Breast epithelium (tissue), 4 donors: Measurements from ENCODE around the gene COL25A1. TPM values are rescaled to one million over a fixed set of nuclear protein-coding genes. Genes with fewer than 3 reads are reported as not detected.
"Not testable (repeated sequence)": the region's sequence is repeated elsewhere in the genome, so short reads cannot be mapped to it uniquely, and the experiment has no call there.

Experiments
- DNase-seq, 2 donors: peaks; one replicate each; pipeline ENCODE4 v3.0.0-alpha.2; 2019; ENCODE audit warnings: low spot score in 2 of 2
- H3K27ac ChIP-seq, 2 donors: fragments of 200-600 bp; sonication (generic) in 1 of 2; one replicate each; pipeline ENCODE4 v1.5.1; 2016 to 2019; ENCODE audit warnings: mild to moderate bottlenecking in 1 of 2
- H3K27me3 ChIP-seq, 2 donors: fragments of 200-600 bp; sonication (generic) in 1 of 2; one replicate each; pipeline versions ENCODE4 v1.5.1 to v1.6.0; 2017 to 2019; ENCODE audit warnings: control low read depth in 1 of 2, mild to moderate bottlenecking in 1 of 2
- H3K36me3 ChIP-seq: fragments of 200-600 bp; one replicate; pipeline ENCODE4 v1.5.1; 2019
- H3K4me1 ChIP-seq, 2 donors: fragments of 200-600 bp; sonication (generic); one replicate each; pipeline ENCODE4 v1.5.1; 2016 to 2019; ENCODE audit warnings: control low read depth in 1 of 2
- H3K4me3 ChIP-seq, 3 donors: fragments of 200-600 bp; sonication (generic); 1 replicate in 2 of 3; 2 replicates in 1 of 3; pipeline ENCODE4 v1.5.1; 2016 to 2019; ENCODE audit warnings: mild to moderate bottlenecking in 3 of 3, moderate library complexity in 2 of 3
- H3K9me3 ChIP-seq, 2 donors: fragments of 200-600 bp; sonication (generic) in 1 of 2; one replicate each; pipeline ENCODE4 v1.5.1; 2016 to 2019; ENCODE audit warnings: control low read depth in 1 of 2
- POLR2A ChIP-seq: fragments of 450-650 bp; IDR thresholded peaks from one replicate; pipeline ENCODE4 v1.6.1; 2016; ENCODE audit warnings: antibody characterized with exemption, mild to moderate bottlenecking, moderate library complexity
- POLR2AphosphoS5 ChIP-seq, 3 donors: sonication (generic); formaldehyde crosslinking; IDR thresholded peaks; one replicate each; pipeline ENCODE4 v1.6.1; 2017; ENCODE audit warnings: antibody characterized with exemption in 3 of 3
- intact Hi-C: fragments of 100-400 bp; cut with DNase I; formaldehyde crosslinking; loops from one replicate; pipeline ENCODE4 v1.15.1; 2023; ENCODE audit warnings: low total_unique reads
- total RNA-seq, 3 donors: library from RNA; depleted of rRNA; stranded (reverse); fragments of >200 nt; gene quantifications; one replicate each; pipeline ENCODE4 v1.1.0, GENCODE V29; 2016
- TF ChIP-seq, protein P1 (sequence below), 3 donors: fragments of 450-650 bp; IDR thresholded peaks; one replicate each; pipeline ENCODE4 v1.5.1; 2016 to 2017; ENCODE audit warnings: antibody characterized with exemption in 3 of 3, mild to moderate bottlenecking in 3 of 3, moderate library complexity in 3 of 3

Gene COL25A1
- total RNA-seq, 3 donors from 2014 or later, result 2.6 to 11.0 (median 2.8) TPM

DNA sequence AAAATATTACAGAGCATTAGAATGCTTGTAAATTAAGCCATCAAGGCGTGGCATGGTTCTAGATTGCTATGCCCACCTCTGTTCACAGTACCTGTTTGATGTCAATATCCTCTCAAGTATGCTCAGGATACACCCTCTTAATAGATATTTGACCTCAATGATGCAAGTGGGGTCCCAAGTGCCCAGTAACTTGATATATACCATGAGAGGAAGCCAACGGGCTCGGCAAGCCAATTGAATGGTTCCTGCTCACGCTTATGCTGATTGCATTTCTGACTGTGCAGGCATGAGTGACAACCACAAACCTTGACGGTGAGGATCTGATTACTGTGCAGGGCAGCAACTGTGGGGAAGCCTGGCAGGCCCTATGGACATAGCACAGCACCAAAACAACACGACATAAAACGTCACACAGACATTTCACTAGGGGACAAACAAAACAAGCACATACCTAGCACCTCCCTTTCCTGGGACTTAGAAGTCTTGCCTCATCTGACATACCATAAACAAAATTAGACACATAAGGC lies 360.5 kb downstream of the COL25A1 start:
- no peak for TF ChIP-seq POLR2A
- no peak for TF ChIP-seq POLR2AphosphoS5 (IDR thresholded peaks at IDR 0.05)
- TF ChIP-seq, protein P1, sequence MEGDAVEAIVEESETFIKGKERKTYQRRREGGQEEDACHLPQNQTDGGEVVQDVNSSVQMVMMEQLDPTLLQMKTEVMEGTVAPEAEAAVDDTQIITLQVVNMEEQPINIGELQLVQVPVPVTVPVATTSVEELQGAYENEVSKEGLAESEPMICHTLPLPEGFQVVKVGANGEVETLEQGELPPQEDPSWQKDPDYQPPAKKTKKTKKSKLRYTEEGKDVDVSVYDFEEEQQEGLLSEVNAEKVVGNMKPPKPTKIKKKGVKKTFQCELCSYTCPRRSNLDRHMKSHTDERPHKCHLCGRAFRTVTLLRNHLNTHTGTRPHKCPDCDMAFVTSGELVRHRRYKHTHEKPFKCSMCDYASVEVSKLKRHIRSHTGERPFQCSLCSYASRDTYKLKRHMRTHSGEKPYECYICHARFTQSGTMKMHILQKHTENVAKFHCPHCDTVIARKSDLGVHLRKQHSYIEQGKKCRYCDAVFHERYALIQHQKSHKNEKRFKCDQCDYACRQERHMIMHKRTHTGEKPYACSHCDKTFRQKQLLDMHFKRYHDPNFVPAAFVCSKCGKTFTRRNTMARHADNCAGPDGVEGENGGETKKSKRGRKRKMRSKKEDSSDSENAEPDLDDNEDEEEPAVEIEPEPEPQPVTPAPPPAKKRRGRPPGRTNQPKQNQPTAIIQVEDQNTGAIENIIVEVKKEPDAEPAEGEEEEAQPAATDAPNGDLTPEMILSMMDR (IDR thresholded peaks at IDR 0.05), result no peak
- no peaks in the 10 kb centered on the region for H3K4me1 ChIP-seq
- H3K9me3 ChIP-seq, result no peaks in the 10 kb centered on the region
- no peak for DNase-seq
- intact Hi-C loops, result no loop called here
- no peaks in the 10 kb centered on the region for H3K36me3 ChIP-seq
- H3K27me3 ChIP-seq, result no peaks in the 10 kb centered on the region
- no peak overlapping the region for H3K4me3 ChIP-seq
- no peak overlapping the region for H3K27ac ChIP-seq

GRCh38 chr4:108940634-108941033 lies 361.8 kb downstream of the COL25A1 start:
- Histone ChIP-seq H3K4me3 (no peak overlapping the region), H3K9me3 (no peaks in the 10 kb centered on the region), H3K4me1 (no peaks in the 10 kb centered on the region), H3K36me3 (no peaks in the 10 kb centered on the region), H3K27ac (no peak overlapping the region), H3K27me3 (no peaks in the 10 kb centered on the region)
- DNase-seq, result no peak
- TF ChIP-seq, protein P1 (IDR thresholded peaks at IDR 0.05), result no peak
- TF ChIP-seq POLR2A (no peak), POLR2AphosphoS5 (IDR thresholded peaks at IDR 0.05) (no peak)
- intact Hi-C loops, result no loop called here

DNA sequence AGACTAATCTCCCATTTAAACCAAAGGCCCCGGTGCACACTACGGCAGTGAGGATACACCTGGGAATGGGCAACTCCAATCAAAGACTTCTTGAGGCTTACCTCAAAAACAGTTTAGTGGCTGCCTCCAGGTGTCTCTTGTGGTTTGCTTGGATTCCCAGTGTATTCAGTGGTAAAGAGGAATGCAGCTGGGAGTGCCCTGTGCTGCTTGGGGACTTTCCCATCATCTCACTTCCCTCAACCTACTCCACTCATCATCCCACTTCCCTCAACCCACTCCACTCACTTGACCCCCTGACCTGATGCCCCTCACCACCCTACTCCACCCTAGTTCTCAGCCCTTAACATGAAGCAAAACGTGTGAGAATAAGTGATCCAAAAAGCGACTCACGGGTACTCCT lies 362.3 kb downstream of the COL25A1 start:
- Histone ChIP-seq H3K9me3 (no peaks in the 10 kb centered on the region), H3K4me3 (no peak overlapping the region), H3K4me1 (no peaks in the 10 kb centered on the region), H3K27me3 (no peaks in the 10 kb centered on the region), H3K36me3 (no peaks in the 10 kb centered on the region), H3K27ac (no peak overlapping the region)
- DNase-seq, result no peak
- intact Hi-C loops, result no loop called here
- TF ChIP-seq POLR2AphosphoS5 (IDR thresholded peaks at IDR 0.05), result no peak
- TF ChIP-seq, protein P1 (IDR thresholded peaks at IDR 0.05), result no peak
- TF ChIP-seq POLR2A, result no peak

DNA sequence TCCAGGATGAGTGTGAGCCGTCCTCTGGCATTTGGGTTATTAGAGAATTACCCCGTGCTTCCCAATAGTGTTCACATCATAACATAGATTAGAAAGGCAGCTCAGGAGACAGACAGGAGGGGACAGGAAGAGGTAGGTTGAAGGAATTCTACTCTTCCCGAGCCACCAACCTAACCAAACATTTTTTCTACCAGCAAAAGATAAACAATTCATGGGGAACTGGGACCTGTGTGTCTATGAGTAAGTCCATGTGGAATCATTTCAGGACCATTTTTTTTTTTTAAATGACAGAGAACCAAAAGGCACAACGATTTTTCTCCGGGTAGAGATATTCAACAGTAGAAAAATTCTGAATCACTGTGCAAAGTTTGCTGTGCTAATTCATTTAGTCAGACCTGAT lies 365.4 kb downstream of the COL25A1 start:
- Histone ChIP-seq H3K27ac (no peak overlapping the region), H3K4me3 (no peak overlapping the region), H3K9me3 (no peaks in the 10 kb centered on the region), H3K27me3 (no peaks in the 10 kb centered on the region), H3K36me3 (no peaks in the 10 kb centered on the region), H3K4me1 (no peaks in the 10 kb centered on the region)
- intact Hi-C loops, result no loop called here
- no peak for DNase-seq
- no peak for TF ChIP-seq POLR2AphosphoS5 (IDR thresholded peaks at IDR 0.05)
- no peak for TF ChIP-seq POLR2A
- TF ChIP-seq, protein P1 (IDR thresholded peaks at IDR 0.05), result no peak

DNA sequence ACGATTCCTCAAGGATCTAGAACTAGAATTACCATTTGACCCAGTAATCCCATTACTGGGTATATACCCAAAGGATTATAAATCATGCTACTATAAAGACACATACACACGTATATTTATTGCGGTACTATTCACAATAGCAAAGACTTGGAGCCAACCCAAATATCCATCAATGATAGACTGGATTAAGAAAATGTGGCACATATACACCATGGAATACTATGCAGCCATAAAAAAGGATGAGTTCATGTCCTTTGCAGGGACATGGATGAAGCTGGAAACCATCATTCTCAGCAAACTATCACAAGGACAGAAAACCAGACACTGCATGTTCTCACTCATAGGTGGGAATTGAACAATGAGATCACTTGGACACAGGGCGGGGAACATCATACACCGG lies 368.5 kb downstream of the COL25A1 start:
- H3K9me3 ChIP-seq, H3K4me1 ChIP-seq, intact Hi-C loops, H3K27ac ChIP-seq, H3K27me3 ChIP-seq, H3K36me3 ChIP-seq, H3K4me3 ChIP-seq, DNase-seq: not testable (repeated sequence)

DNA sequence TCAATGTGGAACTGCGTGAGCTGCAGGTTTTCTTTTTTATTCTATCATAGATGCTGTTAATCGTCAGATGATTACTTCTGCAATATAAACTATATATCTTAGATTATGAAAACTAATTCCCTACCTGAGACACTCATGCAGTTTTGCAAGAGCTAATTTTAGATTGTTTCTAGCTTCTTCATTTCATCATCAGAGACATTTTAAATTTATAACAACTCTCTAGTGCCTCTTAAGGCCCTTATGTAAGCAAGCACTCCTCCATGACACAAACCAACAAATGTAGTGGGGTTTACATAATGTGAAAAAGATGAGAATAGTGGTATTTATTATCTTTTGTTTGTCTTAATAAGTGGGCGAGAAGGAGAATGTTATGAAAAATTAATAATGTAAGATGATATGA lies 369.4 kb downstream of the COL25A1 start:
- Histone ChIP-seq H3K36me3 (no peaks in the 10 kb centered on the region), H3K9me3 (no peaks in the 10 kb centered on the region), H3K27ac (no peak overlapping the region), H3K27me3 (no peaks in the 10 kb centered on the region), H3K4me1 (no peaks in the 10 kb centered on the region), H3K4me3 (no peak overlapping the region)
- TF ChIP-seq POLR2AphosphoS5 (IDR thresholded peaks at IDR 0.05) (no peak), POLR2A (no peak)
- TF ChIP-seq, protein P1 (IDR thresholded peaks at IDR 0.05), result no peak
- no peak for DNase-seq
- intact Hi-C loops, result no loop called here
